B cell (primary cell): ENCODE data around the gene PAM.

Experiments used
- CTCF ChIP-seq: fragments of 200-600 bp; IDR thresholded peaks from one replicate; pipeline ENCODE4 v1.8.0; 2022; ENCODE audit warnings: antibody characterized with exemption, mild to moderate bottlenecking
- EZH2 ChIP-seq: IDR thresholded peaks from 2 replicates; pipeline ENCODE4 v1.6.1; 2012; ENCODE audit warnings: borderline replicate concordance, low read depth, mild to moderate bottlenecking, moderate library complexity, low read length; ENCODE audit not compliant: insufficient read depth, poor library complexity, severe bottlenecking

- TF ChIP-seq EZH2 = no peak
- no peak for TF ChIP-seq CTCF
Observed at GRCh38 chr5:102760815-102761214, 5.7 kb downstream of the PAM start.
